ENCODE data around the gene PAX8.

DNA sequence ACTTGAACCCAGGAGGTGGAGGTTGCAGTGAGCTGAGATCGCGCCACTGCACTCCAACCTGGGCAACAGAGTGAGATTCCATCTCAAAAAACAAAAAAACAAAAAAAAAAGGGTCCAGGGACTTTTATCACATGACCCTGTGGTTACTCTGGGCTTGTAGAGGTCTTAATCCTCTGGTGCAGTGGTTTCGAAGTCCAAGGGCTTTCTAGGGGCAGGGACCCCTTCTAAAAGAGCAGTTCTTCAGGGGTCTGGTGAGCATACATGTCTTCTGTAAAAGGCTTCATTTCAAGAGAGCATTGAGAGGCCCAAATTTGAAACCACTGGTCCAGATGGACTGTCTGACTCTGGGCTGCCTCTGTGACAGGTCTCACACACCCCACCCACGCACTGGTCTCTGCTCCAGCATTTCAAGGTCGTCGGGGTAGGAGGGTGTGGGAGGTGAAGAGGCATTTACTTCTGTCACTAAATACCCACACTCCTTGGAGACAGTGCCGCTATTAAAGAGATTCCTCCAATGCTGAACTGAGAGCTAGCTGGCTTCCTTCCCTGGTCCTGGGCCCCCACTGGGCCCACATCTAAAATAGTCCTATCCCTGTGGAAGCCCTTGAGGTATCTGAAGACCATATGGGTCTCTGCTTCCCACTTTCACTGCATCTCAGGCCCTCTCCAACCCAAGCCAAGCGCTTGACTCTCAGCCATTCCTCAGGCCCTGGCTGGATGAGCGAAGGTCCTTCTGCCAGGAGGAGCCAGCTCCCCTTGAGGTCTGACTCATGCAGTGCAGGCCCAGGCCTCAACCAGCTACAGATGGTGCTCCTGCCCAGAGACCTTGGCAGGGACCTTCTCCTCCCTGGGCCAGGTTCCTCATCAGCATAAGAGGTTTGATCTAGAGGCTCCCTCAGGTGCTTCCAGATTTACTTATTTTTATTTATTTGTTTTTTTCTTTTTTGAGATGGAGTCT is 44.8 kb downstream of the PAX8 start:
- TF ChIP-seq, protein P1, sequence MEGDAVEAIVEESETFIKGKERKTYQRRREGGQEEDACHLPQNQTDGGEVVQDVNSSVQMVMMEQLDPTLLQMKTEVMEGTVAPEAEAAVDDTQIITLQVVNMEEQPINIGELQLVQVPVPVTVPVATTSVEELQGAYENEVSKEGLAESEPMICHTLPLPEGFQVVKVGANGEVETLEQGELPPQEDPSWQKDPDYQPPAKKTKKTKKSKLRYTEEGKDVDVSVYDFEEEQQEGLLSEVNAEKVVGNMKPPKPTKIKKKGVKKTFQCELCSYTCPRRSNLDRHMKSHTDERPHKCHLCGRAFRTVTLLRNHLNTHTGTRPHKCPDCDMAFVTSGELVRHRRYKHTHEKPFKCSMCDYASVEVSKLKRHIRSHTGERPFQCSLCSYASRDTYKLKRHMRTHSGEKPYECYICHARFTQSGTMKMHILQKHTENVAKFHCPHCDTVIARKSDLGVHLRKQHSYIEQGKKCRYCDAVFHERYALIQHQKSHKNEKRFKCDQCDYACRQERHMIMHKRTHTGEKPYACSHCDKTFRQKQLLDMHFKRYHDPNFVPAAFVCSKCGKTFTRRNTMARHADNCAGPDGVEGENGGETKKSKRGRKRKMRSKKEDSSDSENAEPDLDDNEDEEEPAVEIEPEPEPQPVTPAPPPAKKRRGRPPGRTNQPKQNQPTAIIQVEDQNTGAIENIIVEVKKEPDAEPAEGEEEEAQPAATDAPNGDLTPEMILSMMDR (conservative IDR thresholded peaks at IDR 0.05; ENCODE audit: low read depth, low read length): 0 out of 2 replicates have a peak, but pooled peaks have one; percentile 16
- TF ChIP-seq EZH2 (IDR thresholded peaks at IDR 0.05; ENCODE audit: borderline replicate concordance, low read depth, low read length, poor library complexity, severe bottlenecking): no peak
